Ectodermal cell (in vitro differentiated cells): ENCODE data around the gene CHL1.

Experiments
- H3K27ac ChIP-seq: 2 replicates; pipeline ENCODE4 v1.7.0; 2013; ENCODE audit warnings: mild to moderate bottlenecking, low read depth, low read length; ENCODE audit not compliant: insufficient read depth, poor library complexity, severe bottlenecking
- H3K27me3 ChIP-seq: 2 replicates; pipeline ENCODE4 v1.7.0; 2013; ENCODE audit warnings: mild to moderate bottlenecking, low read length; ENCODE audit not compliant: insufficient read depth, control insufficient read depth, poor library complexity, severe bottlenecking
- H3K36me3 ChIP-seq: one replicate; pipeline ENCODE4 v1.7.0; 2013; ENCODE audit warnings: low read length; ENCODE audit not compliant: control insufficient read depth, insufficient read depth
- H3K4me1 ChIP-seq: one replicate; pipeline ENCODE4 v1.7.0; 2013; ENCODE audit warnings: low read length; ENCODE audit not compliant: control insufficient read depth, insufficient read depth
- H3K4me3 ChIP-seq: 2 replicates; pipeline ENCODE4 v1.7.0; 2013; ENCODE audit warnings: low read depth, low read length, control low read depth; ENCODE audit not compliant: insufficient read depth
- H3K9me3 ChIP-seq: 2 replicates; pipeline ENCODE4 v1.7.0; 2013; ENCODE audit warnings: mild to moderate bottlenecking, low read length, moderate library complexity; ENCODE audit not compliant: control insufficient read depth
- WGBS, 2 experiments: methylation state at CpG; one replicate each; pipeline ENCODE4 v1.1.7; 2013; ENCODE audit warnings: missing lambda C conversion rate in 2 of 2; 5-methylcytosine and 5-hydroxymethylcytosine counted together

CHL1 gene

GRCh38 chr3:297585-297984 is 101.0 kb downstream of the CHL1 start:
- no peaks in the 10 kb centered on the region for H3K36me3 ChIP-seq
- no peak overlapping the region for H3K27ac ChIP-seq
- H3K4me3 ChIP-seq = no peak overlapping the region
- peaks cover 3% of the 10 kb centered on the region for H3K9me3 ChIP-seq
- H3K4me1 ChIP-seq = no peaks in the 10 kb centered on the region
- 74 to 77% methylated on average over 2 to 3 of the region's 3 CpGs for WGBS, 2 experiments
- no peaks in the 10 kb centered on the region for H3K27me3 ChIP-seq

- Histone ChIP-seq H3K27me3 (no peaks in the 10 kb centered on the region), H3K4me3 (no peak overlapping the region), H3K9me3 (peaks cover 3% of the 10 kb centered on the region), H3K36me3 (no peaks in the 10 kb centered on the region), H3K4me1 (no peaks in the 10 kb centered on the region), H3K27ac (no peak overlapping the region)
- WGBS, 2 experiments = 63 to 73% methylated on average over 5 of the region's 5 CpGs
Observed at GRCh38 chr3:299590-300301, 103.2 kb downstream of the CHL1 start.

- no peaks in the 10 kb centered on the region for H3K36me3 ChIP-seq
- WGBS, 2 experiments = 55 to 62% methylated on average over 2 of the region's 2 CpGs
- H3K27ac ChIP-seq = no peak overlapping the region
- H3K4me3 ChIP-seq = no peak overlapping the region
- H3K9me3 ChIP-seq = no peaks in the 10 kb centered on the region
- H3K27me3 ChIP-seq = no peaks in the 10 kb centered on the region
- H3K4me1 ChIP-seq = no peaks in the 10 kb centered on the region
Observed at GRCh38 chr3:307182-307581, 110.6 kb downstream of the CHL1 start.

- Histone ChIP-seq H3K4me1 (no peaks in the 10 kb centered on the region), H3K27me3 (no peaks in the 10 kb centered on the region), H3K36me3 (no peaks in the 10 kb centered on the region), H3K9me3 (no peaks in the 10 kb centered on the region), H3K4me3 (no peak overlapping the region), H3K27ac (no peak overlapping the region)
- WGBS, 2 experiments = 85 to 88% methylated on average over 35 of the region's 35 CpGs
Observed at GRCh38 chr3:308597-309321, 112.2 kb downstream of the CHL1 start.

- Histone ChIP-seq H3K27me3 (no peaks in the 10 kb centered on the region), H3K9me3 (no peaks in the 10 kb centered on the region), H3K27ac (no peak overlapping the region), H3K4me1 (no peaks in the 10 kb centered on the region), H3K36me3 (no peaks in the 10 kb centered on the region), H3K4me3 (no peak overlapping the region)
- WGBS, 2 experiments = 65 to 72% methylated on average over 3 of the region's 3 CpGs
Observed at GRCh38 chr3:312160-312733, 115.7 kb downstream of the CHL1 start.

- Histone ChIP-seq H3K27me3 (no peaks in the 10 kb centered on the region), H3K9me3 (no peaks in the 10 kb centered on the region), H3K36me3 (no peaks in the 10 kb centered on the region), H3K4me3 (no peak overlapping the region), H3K4me1 (no peaks in the 10 kb centered on the region), H3K27ac (no peak overlapping the region)
- WGBS, 2 experiments = 53 to 65% methylated on average over 2 of the region's 2 CpGs
Observed at GRCh38 chr3:312911-313310, 116.3 kb downstream of the CHL1 start.

- Histone ChIP-seq H3K4me3 (no peak overlapping the region), H3K36me3 (no peaks in the 10 kb centered on the region), H3K27me3 (no peaks in the 10 kb centered on the region), H3K4me1 (no peaks in the 10 kb centered on the region), H3K9me3 (no peaks in the 10 kb centered on the region), H3K27ac (no peak overlapping the region)
- WGBS, 2 experiments = 74 to 79% methylated on average over 2 to 3 of the region's 3 CpGs
Observed at GRCh38 chr3:317012-317411, 120.4 kb downstream of the CHL1 start.

GRCh38 chr3:318903-319302 is 122.3 kb downstream of the CHL1 start:
- H3K4me1 ChIP-seq = no peaks in the 10 kb centered on the region
- no peaks in the 10 kb centered on the region for H3K36me3 ChIP-seq
- H3K9me3 ChIP-seq = no peaks in the 10 kb centered on the region
- WGBS, 2 experiments = 53 to 100% methylated on average over 1 to 2 of the region's 2 CpGs
- no peak overlapping the region for H3K27ac ChIP-seq
- no peaks in the 10 kb centered on the region for H3K27me3 ChIP-seq
- H3K4me3 ChIP-seq = no peak overlapping the region

- Histone ChIP-seq H3K36me3 (no peaks in the 10 kb centered on the region), H3K4me3 (no peak overlapping the region), H3K9me3 (peaks cover 2% of the 10 kb centered on the region), H3K27ac (no peak overlapping the region), H3K4me1 (no peaks in the 10 kb centered on the region), H3K27me3 (no peaks in the 10 kb centered on the region)
- 83% methylated on average over 1 of the region's 2 CpGs; no CpG with 5 or more reads in 1 of the 2 experiments for WGBS, 2 experiments
Observed at GRCh38 chr3:324423-324822, 127.9 kb downstream of the CHL1 start.

GRCh38 chr3:325495-325894 is 128.9 kb downstream of the CHL1 start:
- no peak overlapping the region for H3K4me3 ChIP-seq
- no peaks in the 10 kb centered on the region for H3K27me3 ChIP-seq
- no peaks in the 10 kb centered on the region for H3K36me3 ChIP-seq
- no CpG with 5 or more reads among the region's 1 CpG for WGBS, 2 experiments
- H3K4me1 ChIP-seq = no peaks in the 10 kb centered on the region
- H3K9me3 ChIP-seq = peaks cover 2% of the 10 kb centered on the region
- no peak overlapping the region for H3K27ac ChIP-seq
